ENCODE results near the gene GCNA. TPM values are rescaled to one million over a fixed set of nuclear protein-coding genes. Genes with fewer than 3 reads are reported as not detected.

GCNA gene
- total and polyA plus RNA-seq, 2 of the 13 experiments (the other 11 are each of a cell fraction or from before 2014, with no cell fraction given): 0.38 to 0.66 TPM

GRCh38 chrX:71577682-71578081 is 555 bp upstream of the GCNA start:
- no peak for TF ChIP-seq HNRNPH1 (optimal IDR thresholded peaks at IDR 0.05; ENCODE audit: low read depth, low read length)
- TF ChIP-seq TFDP2 (CRISPR knock-in tag; IDR thresholded peaks at IDR 0.05): no peak
- TF ChIP-seq MAFF (IDR thresholded peaks at IDR 0.05; ENCODE audit: low read depth, low read length): no peak
- TF ChIP-seq CREBL2 (CRISPR knock-in tag; IDR thresholded peaks at IDR 0.05; ENCODE audit: borderline replicate concordance): no peak
- no peak for TF ChIP-seq ZNF24 (IDR thresholded peaks at IDR 0.05)
- TF ChIP-seq CREB3 (CRISPR knock-in tag; IDR thresholded peaks at IDR 0.05): no peak
- no peak for TF ChIP-seq ZNF138 (CRISPR knock-in tag; IDR thresholded peaks at IDR 0.05; ENCODE audit: low read depth)
- TF ChIP-seq PAX8 (CRISPR knock-in tag; IDR thresholded peaks at IDR 0.05; ENCODE audit: borderline replicate concordance): no peak
- TF ChIP-seq FOXA3 (CRISPR knock-in tag; IDR thresholded peaks at IDR 0.05): no peak
- TF ChIP-seq ZNF510 (CRISPR knock-in tag; IDR thresholded peaks at IDR 0.05; ENCODE audit: low read depth): no peak
- TF ChIP-seq IKZF1 (IDR thresholded peaks at IDR 0.05): no peak
- TF ChIP-seq EHMT2 (IDR thresholded peaks at IDR 0.05; ENCODE audit: borderline replicate concordance, low read depth, low read length): no peak
- TF ChIP-seq, protein P1, sequence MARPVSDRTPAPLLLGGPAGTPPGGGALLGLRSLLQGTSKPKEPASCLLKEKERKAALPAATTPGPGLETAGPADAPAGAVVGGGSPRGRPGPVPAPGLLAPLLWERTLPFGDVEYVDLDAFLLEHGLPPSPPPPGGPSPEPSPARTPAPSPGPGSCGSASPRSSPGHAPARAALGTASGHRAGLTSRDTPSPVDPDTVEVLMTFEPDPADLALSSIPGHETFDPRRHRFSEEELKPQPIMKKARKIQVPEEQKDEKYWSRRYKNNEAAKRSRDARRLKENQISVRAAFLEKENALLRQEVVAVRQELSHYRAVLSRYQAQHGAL (CRISPR knock-in tag; IDR thresholded peaks at IDR 0.05; ENCODE audit: not compliant biosample characterization): no peak
- no peak for TF ChIP-seq ZNF333 (CRISPR knock-in tag; IDR thresholded peaks at IDR 0.05; ENCODE audit: borderline replicate concordance)
- TF ChIP-seq POLR2G (IDR thresholded peaks at IDR 0.05; ENCODE audit: low read depth, low read length): no peak
- TF ChIP-seq, protein P2, sequence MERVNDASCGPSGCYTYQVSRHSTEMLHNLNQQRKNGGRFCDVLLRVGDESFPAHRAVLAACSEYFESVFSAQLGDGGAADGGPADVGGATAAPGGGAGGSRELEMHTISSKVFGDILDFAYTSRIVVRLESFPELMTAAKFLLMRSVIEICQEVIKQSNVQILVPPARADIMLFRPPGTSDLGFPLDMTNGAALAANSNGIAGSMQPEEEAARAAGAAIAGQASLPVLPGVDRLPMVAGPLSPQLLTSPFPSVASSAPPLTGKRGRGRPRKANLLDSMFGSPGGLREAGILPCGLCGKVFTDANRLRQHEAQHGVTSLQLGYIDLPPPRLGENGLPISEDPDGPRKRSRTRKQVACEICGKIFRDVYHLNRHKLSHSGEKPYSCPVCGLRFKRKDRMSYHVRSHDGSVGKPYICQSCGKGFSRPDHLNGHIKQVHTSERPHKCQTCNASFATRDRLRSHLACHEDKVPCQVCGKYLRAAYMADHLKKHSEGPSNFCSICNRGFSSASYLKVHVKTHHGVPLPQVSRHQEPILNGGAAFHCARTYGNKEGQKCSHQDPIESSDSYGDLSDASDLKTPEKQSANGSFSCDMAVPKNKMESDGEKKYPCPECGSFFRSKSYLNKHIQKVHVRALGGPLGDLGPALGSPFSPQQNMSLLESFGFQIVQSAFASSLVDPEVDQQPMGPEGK (CRISPR knock-in tag; IDR thresholded peaks at IDR 0.05): no peak
- TF ChIP-seq, protein P3, sequence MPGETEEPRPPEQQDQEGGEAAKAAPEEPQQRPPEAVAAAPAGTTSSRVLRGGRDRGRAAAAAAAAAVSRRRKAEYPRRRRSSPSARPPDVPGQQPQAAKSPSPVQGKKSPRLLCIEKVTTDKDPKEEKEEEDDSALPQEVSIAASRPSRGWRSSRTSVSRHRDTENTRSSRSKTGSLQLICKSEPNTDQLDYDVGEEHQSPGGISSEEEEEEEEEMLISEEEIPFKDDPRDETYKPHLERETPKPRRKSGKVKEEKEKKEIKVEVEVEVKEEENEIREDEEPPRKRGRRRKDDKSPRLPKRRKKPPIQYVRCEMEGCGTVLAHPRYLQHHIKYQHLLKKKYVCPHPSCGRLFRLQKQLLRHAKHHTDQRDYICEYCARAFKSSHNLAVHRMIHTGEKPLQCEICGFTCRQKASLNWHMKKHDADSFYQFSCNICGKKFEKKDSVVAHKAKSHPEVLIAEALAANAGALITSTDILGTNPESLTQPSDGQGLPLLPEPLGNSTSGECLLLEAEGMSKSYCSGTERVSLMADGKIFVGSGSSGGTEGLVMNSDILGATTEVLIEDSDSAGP (CRISPR knock-in tag; IDR thresholded peaks at IDR 0.05; ENCODE audit: borderline replicate concordance): no peak
- no peak for TF ChIP-seq ZNF850 (CRISPR knock-in tag; conservative IDR thresholded peaks at IDR 0.05)
- no peak for TF ChIP-seq ZNF121 (CRISPR knock-in tag; IDR thresholded peaks at IDR 0.05)
- TF ChIP-seq MYNN (CRISPR knock-in tag; IDR thresholded peaks at IDR 0.05; ENCODE audit: low read depth): no peak
- intact Hi-C loops (cut with micrococcal nuclease; ENCODE audit: unreplicated experiment): no loop called here
- WGBS (ENCODE audit: low lambda C conversion rate): 98% methylated on average over 24 of the region's 24 CpGs
- FAIRE-seq: no peak
- Histone ChIP-seq H3K79me2 (ENCODE audit: insufficient read depth, low read length) (no peaks in the 10 kb centered on the region), H3K9me3 (ENCODE audit: low read length) (no peaks in the 10 kb centered on the region), H3K9ac (ENCODE audit: insufficient read depth, low read depth, low read length) (no peak overlapping the region), H2AFZ (ENCODE audit: low read length) (no peak overlapping the region), H4K20me1 (ENCODE audit: insufficient read depth, low read length) (no peaks in the 10 kb centered on the region), H3K4me2 (ENCODE audit: low read depth, low read length) (no peak overlapping the region), H3K36me3 (replicated peaks in 1 of 2; ENCODE audit: control insufficient read depth in 1 of 2, insufficient read depth in 2 of 2, low read length in 2 of 2) (peaks cover 0 to 11% of the 10 kb centered on the region in 2 experiments; a peak in 1 of 5 replicates), H3K4me3 (replicated peaks in 1 of 3; ENCODE audit: insufficient read depth in 1 of 3, low read depth in 2 of 3, low read length in 3 of 3) (no peak overlapping the region), H3K4me1 (ENCODE audit: insufficient read depth, low read length) (no peaks in the 10 kb centered on the region), H3K27ac (ENCODE audit: extremely low read length, insufficient read depth, low read length) (no peak overlapping the region), H3K27me3 (ENCODE audit: control insufficient read depth in 1 of 2, insufficient read depth in 2 of 2, low read length in 2 of 2) (no peaks in the 10 kb centered on the region)
- no TSS peak for BruUV-seq (replicated peaks)
- no peak for ATAC-seq
- no peak for DNase-seq (ENCODE audit: low spot score)
- ChIA-PET CTCF (ENCODE audit: low intra/inter-chr PET ratio, low total read pairs) (no interaction called here), POLR2A (no interaction called here)
- in situ Hi-C loops (cut with HindIII; ENCODE audit: extremely low pct_ligation_motif_present, low pct_unique_long_range_greater_than_20kb): no loop called here
